Glomerular endothelial cell (primary cell): ENCODE data around the gene CNGA2. TPM values are rescaled to one million over a fixed set of nuclear protein-coding genes. Genes with fewer than 3 reads are reported as not detected.
"Not testable (repeated sequence)": the region's sequence is repeated elsewhere in the genome, so short reads cannot be mapped to it uniquely, and the experiment has no call there.

Experiments
- DNase-seq: peaks from one replicate; pipeline ENCODE4 v3.0.0-alpha.2; 2011; ENCODE audit warnings: low read depth, low spot score; ENCODE audit errors: extremely low read depth
- total RNA-seq: library from RNA; depleted of rRNA; stranded (reverse); fragments of >200 nt; gene quantifications from 2 replicates; pipeline ENCODE4 v1.2.3, GENCODE V29; 2015

Gene CNGA2
- total RNA-seq = not detected in 2 replicates

GRCh38 chrX:151734446-151734845 lies at the start of gene CNGA2:
TSS of gene CNGA2 (plus strand) at chrX:151734746. CDS start at chrX:151738484, 3,738 bp downstream.
- DNase-seq = no peak

DNA sequence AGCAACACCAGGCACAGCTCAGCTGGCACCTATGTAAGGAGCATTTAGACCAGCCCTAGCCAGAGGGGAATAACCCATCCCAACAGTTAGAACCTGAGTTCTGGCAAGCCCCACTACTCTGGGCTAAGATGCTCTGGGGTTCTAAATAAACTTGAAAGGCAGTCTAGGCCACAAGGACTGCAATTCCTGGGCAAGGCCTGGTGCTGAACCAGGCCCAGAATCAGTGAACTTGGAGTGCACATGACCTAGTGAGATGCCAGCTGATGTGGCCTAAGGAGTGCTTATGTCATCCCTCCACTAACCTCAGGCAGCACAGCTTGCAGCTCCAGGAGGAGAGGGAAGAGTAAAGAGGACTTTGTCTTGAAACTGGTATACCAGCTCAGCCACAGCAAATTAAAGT lies 46.9 kb upstream of the CNGA2 start:
- no peak for DNase-seq

GRCh38 chrX:151688695-151689094 lies 45.9 kb upstream of the CNGA2 start:
- DNase-seq = no peak

DNA sequence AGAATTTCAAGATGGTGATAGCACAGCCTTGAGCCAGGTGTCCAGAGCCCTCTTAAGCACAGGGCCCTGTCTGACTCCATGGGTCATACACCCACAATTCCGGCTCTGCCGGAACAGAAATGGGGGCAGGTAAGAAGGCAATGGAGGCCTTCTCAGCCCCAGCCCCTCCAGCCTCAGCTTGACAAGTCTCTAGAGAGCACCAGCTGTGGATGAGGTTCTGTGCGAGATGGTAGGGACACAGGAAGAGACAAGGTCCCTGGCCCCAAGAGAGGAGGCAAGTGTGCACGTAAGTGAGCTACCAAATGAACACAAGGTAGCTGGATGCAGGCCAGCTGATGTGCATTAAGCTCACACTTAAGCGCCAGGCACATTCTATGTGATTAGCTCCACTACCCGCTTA lies 41.7 kb upstream of the CNGA2 start:
- no peak for DNase-seq

GRCh38 chrX:151694121-151694520 lies 40.4 kb upstream of the CNGA2 start:
- no peak for DNase-seq

- DNase-seq = no peak
Measured at GRCh38 chrX:151694661-151695582, 39.6 kb upstream of the CNGA2 start, which contains the start of gene PRRG3. TSS of gene PRRG3 (plus strand) at chrX:151695458. CDS start at chrX:151698815, 3,357 bp downstream.

DNA sequence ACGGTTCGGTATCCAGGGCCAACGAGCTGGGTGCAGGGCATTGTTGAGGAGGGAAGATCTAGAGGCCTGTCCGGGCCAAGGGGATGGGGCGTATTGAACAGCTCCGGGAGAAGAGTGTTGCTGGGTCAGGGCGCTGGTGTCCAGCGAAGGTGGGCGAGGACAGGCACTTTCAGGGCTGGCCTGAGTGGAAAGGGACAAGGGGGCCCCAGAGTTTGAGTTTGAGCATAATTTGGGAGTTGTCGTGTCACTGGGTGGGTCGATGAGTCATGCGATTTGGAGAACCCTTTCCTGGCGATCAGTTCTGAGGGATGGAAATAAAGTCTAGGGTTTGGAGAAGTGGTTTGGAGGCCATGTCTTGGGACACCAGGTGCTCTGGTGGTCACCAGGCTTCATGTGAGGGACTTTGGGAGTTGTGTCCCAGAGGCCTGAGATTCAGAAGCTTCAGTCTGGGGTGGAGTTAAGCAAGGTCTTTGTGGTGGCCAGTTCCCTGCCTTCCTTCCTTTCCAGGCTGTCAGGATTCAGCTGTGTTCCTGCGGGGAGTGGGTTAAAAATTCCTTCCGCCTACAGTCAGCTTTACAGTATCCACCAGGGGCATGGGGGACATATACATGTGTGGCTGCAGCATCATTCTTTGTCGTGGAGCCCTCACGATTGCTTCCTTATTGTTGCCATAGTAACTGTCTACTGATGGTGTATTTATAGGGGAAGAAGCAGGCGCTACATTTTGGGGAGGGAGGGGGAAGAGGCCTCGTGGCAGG lies 38.8 kb upstream of the CNGA2 start:
- no peak for DNase-seq

DNA sequence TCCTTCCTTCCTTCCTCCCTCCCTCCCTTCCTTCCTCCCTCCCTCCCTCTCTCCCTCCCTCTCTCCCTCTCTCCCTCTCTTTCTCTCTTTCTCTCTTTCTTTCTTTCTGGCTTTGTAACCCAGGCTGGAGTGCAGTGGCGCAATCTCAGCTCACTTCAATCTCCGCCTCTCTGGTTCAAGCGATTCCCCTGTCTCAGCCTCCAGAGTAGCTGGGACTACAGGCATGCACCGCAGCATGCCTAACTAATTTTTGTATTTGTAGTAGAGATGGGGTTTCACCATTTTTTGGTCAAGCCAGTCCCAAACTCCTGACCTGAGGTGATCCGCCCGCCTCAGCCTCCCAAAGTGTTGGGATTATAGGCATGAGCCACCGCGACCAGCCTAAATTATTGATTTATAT lies 37.5 kb upstream of the CNGA2 start:
- not testable (repeated sequence) for DNase-seq

GRCh38 chrX:151697522-151697921 lies 37.0 kb upstream of the CNGA2 start:
- DNase-seq = no peak

GRCh38 chrX:151698485-151698884 lies 36.1 kb upstream of the CNGA2 start:
- no peak for DNase-seq

DNA sequence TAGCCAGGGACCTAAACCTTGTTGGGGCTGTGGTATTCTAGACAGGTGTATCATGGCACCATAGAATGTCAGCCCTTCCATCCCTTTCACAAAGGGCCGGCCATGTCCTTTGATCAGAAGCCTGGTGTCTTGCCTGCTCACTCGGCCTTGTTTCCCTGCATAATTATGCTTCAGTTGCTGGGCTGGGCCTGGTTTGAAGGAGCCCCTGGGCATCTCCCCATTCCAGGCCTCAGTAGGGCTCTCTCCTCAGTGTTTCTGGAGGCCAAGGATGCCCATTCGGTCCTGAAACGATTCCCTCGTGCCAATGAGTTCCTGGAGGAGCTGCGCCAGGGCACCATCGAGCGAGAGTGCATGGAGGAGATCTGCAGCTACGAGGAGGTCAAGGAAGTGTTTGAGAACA lies 34.8 kb upstream of the CNGA2 start:
- DNase-seq = no peak

- DNase-seq = no peak
Measured at GRCh38 chrX:151700581-151700980, 34.0 kb upstream of the CNGA2 start.

- no peak for DNase-seq
Measured at GRCh38 chrX:151701071-151701470, 33.5 kb upstream of the CNGA2 start.

DNA sequence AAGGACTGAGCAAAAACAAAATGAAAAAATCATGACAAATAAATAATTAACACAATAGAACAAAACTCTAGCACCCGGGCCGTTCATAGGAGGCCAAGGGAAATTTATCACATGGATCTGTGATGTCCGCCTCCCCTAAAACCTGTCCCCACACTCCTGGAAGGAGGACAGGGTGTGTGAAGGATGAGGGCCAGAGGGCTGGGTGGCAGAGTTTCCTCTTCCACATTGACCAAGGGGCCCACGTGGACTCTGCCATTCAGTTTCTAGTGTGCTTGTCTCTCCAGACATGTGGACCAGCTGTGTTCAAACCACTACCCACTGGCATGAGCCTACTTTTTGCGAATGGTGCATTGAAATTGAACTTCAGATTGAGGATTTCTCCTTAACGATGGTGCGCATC lies 33.0 kb upstream of the CNGA2 start:
- DNase-seq = no peak

GRCh38 chrX:151702026-151702714 lies 32.4 kb upstream of the CNGA2 start:
- no peak for DNase-seq

DNA sequence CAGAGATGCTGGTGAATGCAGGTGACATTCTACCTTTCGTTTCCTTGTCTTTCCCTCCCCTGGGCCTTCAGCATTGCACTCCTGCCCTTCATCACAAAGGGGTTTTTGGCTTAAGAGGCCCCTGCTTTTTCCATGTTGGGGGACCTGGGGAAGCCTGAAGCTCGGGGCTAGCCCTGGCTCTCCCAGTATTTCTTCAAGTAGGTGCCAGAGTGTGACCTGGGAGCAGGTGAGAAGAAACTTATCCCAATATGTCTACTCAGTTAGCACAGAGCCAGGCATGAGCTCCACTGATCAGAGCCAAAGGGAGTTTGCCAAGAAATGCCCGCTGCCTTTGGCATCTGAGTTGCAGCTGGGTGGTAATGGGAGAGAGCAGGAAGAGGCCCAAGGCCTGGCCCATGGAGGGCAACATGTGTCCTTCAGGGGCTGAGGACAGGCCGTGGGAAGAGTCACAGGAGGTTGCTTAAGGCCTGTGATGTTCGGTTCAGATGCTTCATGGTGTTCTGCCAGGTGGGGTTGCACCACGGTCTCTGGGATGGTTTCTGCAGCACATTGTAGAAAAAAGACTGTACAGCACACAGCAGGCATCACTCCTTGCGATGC lies 31.7 kb upstream of the CNGA2 start:
- no peak for DNase-seq

- no peak for DNase-seq
Measured at GRCh38 chrX:151703487-151703886, 31.1 kb upstream of the CNGA2 start.

GRCh38 chrX:151704041-151704663 lies 30.4 kb upstream of the CNGA2 start:
- no peak for DNase-seq

GRCh38 chrX:151708821-151709220 lies 25.7 kb upstream of the CNGA2 start:
- no peak for DNase-seq

DNA sequence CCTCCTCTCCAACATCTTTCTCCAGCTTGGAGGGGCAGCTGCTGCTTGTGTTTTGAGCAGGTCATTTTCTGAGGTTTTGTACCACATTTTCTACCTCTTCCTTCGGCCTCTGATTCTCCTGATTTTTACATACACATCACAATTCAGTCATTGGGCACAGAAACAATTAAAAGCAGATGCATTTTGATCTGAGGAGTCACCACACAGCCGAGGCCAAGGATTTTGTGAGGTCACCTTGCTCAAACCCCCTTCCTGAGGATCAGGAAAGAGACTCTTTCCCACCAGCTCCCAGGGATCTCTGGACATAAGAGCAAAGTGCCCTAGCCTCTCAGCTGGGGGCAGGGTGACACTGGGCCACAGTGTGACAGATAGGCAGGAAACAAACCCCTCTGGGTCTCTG lies 24.1 kb upstream of the CNGA2 start:
- DNase-seq = no peak
